Cardiac atrium fibroblast (primary cell): ENCODE results near the gene C4orf50. TPM values are rescaled to one million over a fixed set of nuclear protein-coding genes. Genes with fewer than 3 reads are reported as not detected.

Source experiments
- total RNA-seq: library from RNA; depleted of rRNA; stranded (reverse); fragments of >200 nt; gene quantifications from 2 replicates; pipeline ENCODE4 v1.2.3, GENCODE V29; 2015

C4orf50 gene
- not detected in 2 replicates for total RNA-seq

GRCh38 chr4:6018331-6018730 lies at the start of gene C4orf50:
TSS of gene C4orf50 (minus strand) at chr4:6018431.

DNA sequence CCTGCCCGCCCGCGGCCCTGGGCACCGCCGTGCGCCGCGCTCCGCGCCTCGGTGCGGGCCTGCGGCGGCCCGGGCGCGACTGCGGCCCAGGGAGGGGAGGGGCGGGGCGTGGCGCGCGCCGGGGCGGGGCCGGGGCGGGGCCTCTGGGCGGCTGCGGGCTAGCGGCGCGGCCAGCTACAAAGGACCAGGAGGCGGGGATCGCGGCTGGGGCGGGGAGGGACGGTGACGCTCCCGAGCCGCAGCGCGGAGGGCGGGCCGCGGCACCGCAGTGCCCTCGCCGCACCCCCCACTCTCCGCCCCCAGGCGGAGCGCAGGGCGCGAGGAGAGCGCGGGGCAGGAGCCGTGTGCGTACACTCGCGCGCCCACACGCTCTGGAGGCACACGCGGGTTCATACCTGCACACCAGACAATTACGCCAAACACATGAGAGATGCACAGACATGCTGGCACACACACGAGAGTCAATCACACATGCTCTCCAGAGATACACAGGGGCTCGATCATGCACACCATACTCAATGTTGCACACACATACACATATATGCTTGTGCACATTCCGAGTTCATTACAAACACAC lies 125.1 kb downstream of the C4orf50 start, which contains the start of gene CRMP1:
CRMP1 (minus strand) TSS at position 83 of the 577 bp plus-strand sequence. CDS start 117 bp downstream, outside the sequence.

Other genes with a start within 250 kb of the C4orf50 start
- gene CRMP1, start 125.3 kb downstream of the C4orf50 start, total RNA-seq, result under 0.01 and 0.72 TPM in 2 replicates
- 0.18 and 0.97 TPM in 2 replicates for gene JAKMIP1, start 182.1 kb upstream of the C4orf50 start, total RNA-seq